Thymus (tissue), 11 donors: ENCODE results near the gene RALGPS1. TPM values are rescaled to one million over a fixed set of nuclear protein-coding genes. Genes with fewer than 3 reads are reported as not detected.
A peak's percentile ranks its signal among the peaks of the same experiment; 100 is the strongest.

Source experiments
- DNase-seq, 9 donors: peaks; one replicate each; pipeline ENCODE4 v3.0.0-alpha.2; 2013; ENCODE audit warnings: low spot score in 9 of 9, low read depth in 6 of 9, missing footprints in 1 of 9
- H3K27ac ChIP-seq, 2 donors: one replicate each; pipeline ENCODE4 v1.5.1; 2013; ENCODE audit warnings: control low read depth in 1 of 2, low read depth in 1 of 2, low read length in 1 of 2, mild to moderate bottlenecking in 1 of 2, moderate library complexity in 1 of 2
- H3K27me3 ChIP-seq, 2 donors: one replicate each; pipeline ENCODE4 v1.5.1; 2013; ENCODE audit warnings: low read length in 1 of 2; ENCODE audit not compliant: control insufficient read depth in 2 of 2, insufficient read depth in 1 of 2
- H3K36me3 ChIP-seq, 2 donors: one replicate each; pipeline ENCODE4 v1.5.1; 2013; ENCODE audit warnings: low read length in 1 of 2, mild to moderate bottlenecking in 1 of 2, moderate library complexity in 1 of 2; ENCODE audit not compliant: control insufficient read depth in 2 of 2, insufficient read depth in 2 of 2
- H3K4me1 ChIP-seq, 2 donors: one replicate each; pipeline ENCODE4 v1.5.1; 2013; ENCODE audit warnings: low read length in 2 of 2; ENCODE audit not compliant: control insufficient read depth in 2 of 2, insufficient read depth in 2 of 2
- H3K4me3 ChIP-seq, 2 donors: one replicate each; pipeline ENCODE4 v1.5.1; 2013; ENCODE audit warnings: low read length in 2 of 2, control low read depth in 1 of 2, mild to moderate bottlenecking in 1 of 2
- H3K9me3 ChIP-seq, 2 donors: one replicate each; pipeline ENCODE4 v1.5.1; 2013; ENCODE audit warnings: low read length in 1 of 2, mild to moderate bottlenecking in 1 of 2; ENCODE audit not compliant: control insufficient read depth in 2 of 2, insufficient read depth in 1 of 2
- WGBS: extraction: QIAGEN DNeasy Blood & Tissue Kit; methylation state at CpG from one replicate; pipeline ENCODE4 v1.1.7; 2013; 5-methylcytosine and 5-hydroxymethylcytosine counted together
- polyA plus RNA-seq: library from polyadenylated mRNA; stranded (reverse); fragments of 200-250 nt; gene quantifications from one replicate; pipeline ENCODE4 v1.2.3, GENCODE V29; 2013
- total RNA-seq: library from RNA; stranded (reverse); fragments of 120-200 nt; gene quantifications from one replicate; pipeline ENCODE4 v1.2.4, GENCODE V29; 2013
- donor health status: healthy.

The RALGPS1 gene
- total and polyA plus RNA-seq, 2 donors = 3.6 to 8.5 TPM

- no peak overlapping the region for H3K4me3 ChIP-seq
- H3K27me3 ChIP-seq = no peaks in the 10 kb centered on the region
- H3K27ac ChIP-seq = no peak overlapping the region
- H3K4me1 ChIP-seq = peaks cover 0 to 5% of the 10 kb centered on the region in 2 donors
- 98% methylated on average over 10 of the region's 10 CpGs for WGBS
- H3K36me3 ChIP-seq = no peaks in the 10 kb centered on the region
- DNase-seq = no peak
- no peaks in the 10 kb centered on the region for H3K9me3 ChIP-seq
Observed at GRCh38 chr9:127184641-127185040, 270.1 kb downstream of the RALGPS1 start.

- 93% methylated on average over 5 of the region's 5 CpGs for WGBS
- Histone ChIP-seq H3K36me3 (no peaks in the 10 kb centered on the region), H3K9me3 (no peaks in the 10 kb centered on the region), H3K4me3 (no peak overlapping the region), H3K27me3 (no peaks in the 10 kb centered on the region), H3K4me1 (peaks cover 0 to 5% of the 10 kb centered on the region in 2 donors), H3K27ac (no peak overlapping the region)
- DNase-seq = no peak
Observed at GRCh38 chr9:127185181-127185580, 270.6 kb downstream of the RALGPS1 start.

GRCh38 chr9:127185931-127186781, 271.6 kb downstream of the RALGPS1 start:
- 93% methylated on average over 11 of the region's 11 CpGs for WGBS
- peak overlapping the region in 1 of 2 donors; percentile 69 for H3K27ac ChIP-seq
- H3K36me3 ChIP-seq = no peaks in the 10 kb centered on the region
- no peaks in the 10 kb centered on the region for H3K9me3 ChIP-seq
- H3K27me3 ChIP-seq = no peaks in the 10 kb centered on the region
- H3K4me1 ChIP-seq = peaks cover 0 to 5% of the 10 kb centered on the region in 2 donors
- H3K4me3 ChIP-seq = no peak overlapping the region
- no peak for DNase-seq

- 96% methylated on average over 7 of the region's 7 CpGs for WGBS
- Histone ChIP-seq H3K4me1 (peaks cover 0 to 5% of the 10 kb centered on the region in 2 donors), H3K4me3 (no peak overlapping the region), H3K27ac (peak overlapping the region in 1 of 2 donors; percentile 69), H3K36me3 (no peaks in the 10 kb centered on the region), H3K27me3 (no peaks in the 10 kb centered on the region), H3K9me3 (no peaks in the 10 kb centered on the region)
- no peak for DNase-seq
Observed at GRCh38 chr9:127186806-127187205, 272.2 kb downstream of the RALGPS1 start.

- Histone ChIP-seq H3K36me3 (no peaks in the 10 kb centered on the region), H3K27ac (peak overlapping the region; percentile 8 to 69), H3K27me3 (no peaks in the 10 kb centered on the region), H3K9me3 (no peaks in the 10 kb centered on the region), H3K4me1 (peaks cover 0 to 5% of the 10 kb centered on the region in 2 donors), H3K4me3 (no peak overlapping the region)
- 91% methylated on average over 14 of the region's 14 CpGs for WGBS
- DNase-seq = peak in 1 of 9 donors; percentile 23
Observed at GRCh38 chr9:127187231-127187956, 272.8 kb downstream of the RALGPS1 start.

- 95% methylated on average over 4 of the region's 4 CpGs for WGBS
- Histone ChIP-seq H3K36me3 (no peaks in the 10 kb centered on the region), H3K4me1 (peaks cover 0 to 5% of the 10 kb centered on the region in 2 donors), H3K27me3 (no peaks in the 10 kb centered on the region), H3K4me3 (no peak overlapping the region), H3K9me3 (no peaks in the 10 kb centered on the region), H3K27ac (no peak overlapping the region)
- DNase-seq = no peak
Observed at GRCh38 chr9:127188396-127188795, 273.8 kb downstream of the RALGPS1 start.

- Histone ChIP-seq H3K9me3 (no peaks in the 10 kb centered on the region), H3K4me3 (no peak overlapping the region), H3K27me3 (no peaks in the 10 kb centered on the region), H3K4me1 (peaks cover 0 to 5% of the 10 kb centered on the region in 2 donors), H3K36me3 (no peaks in the 10 kb centered on the region), H3K27ac (no peak overlapping the region)
- no peak for DNase-seq
- WGBS = 76% methylated on average over 5 of the region's 5 CpGs
Observed at GRCh38 chr9:127189628-127190027, 275.0 kb downstream of the RALGPS1 start.

GRCh38 chr9:127192744-127193143, 278.2 kb downstream of the RALGPS1 start:
- no peak for DNase-seq
- Histone ChIP-seq H3K27ac (no peak overlapping the region), H3K36me3 (peaks cover 0 to 2% of the 10 kb centered on the region in 2 donors), H3K4me3 (no peak overlapping the region), H3K27me3 (no peaks in the 10 kb centered on the region), H3K9me3 (no peaks in the 10 kb centered on the region), H3K4me1 (no peaks in the 10 kb centered on the region)
- WGBS = 99% methylated on average over 3 of the region's 3 CpGs

- no peaks in the 10 kb centered on the region for H3K9me3 ChIP-seq
- H3K27me3 ChIP-seq = no peaks in the 10 kb centered on the region
- H3K27ac ChIP-seq = no peak overlapping the region
- H3K4me3 ChIP-seq = no peak overlapping the region
- H3K4me1 ChIP-seq = no peaks in the 10 kb centered on the region
- peaks cover 0 to 2% of the 10 kb centered on the region in 2 donors for H3K36me3 ChIP-seq
- WGBS = 97% methylated on average over 1 of the region's 1 CpG
- no peak for DNase-seq
Observed at GRCh38 chr9:127193483-127193882, 278.9 kb downstream of the RALGPS1 start.
